Coronary artery (tissue), 2 donors: ENCODE data around the gene TLR1.

Experiments used
- DNase-seq: peaks from one replicate; pipeline ENCODE4 v3.0.0-alpha.2; 2017; ENCODE audit warnings: low spot score
- H3K27ac ChIP-seq, 2 donors: fragments of 200-600 bp; sonication (generic); one replicate each; pipeline ENCODE4 v1.5.1; 2016 to 2019
- H3K4me3 ChIP-seq: fragments of 200-600 bp; sonication (generic); 2 replicates; pipeline ENCODE4 v1.5.1; 2016; ENCODE audit warnings: mild to moderate bottlenecking, moderate library complexity
- TF ChIP-seq, protein P1 (sequence below): fragments of 200-600 bp; sonication (generic); IDR thresholded peaks from one replicate; pipeline ENCODE4 v1.5.1; 2019; ENCODE audit warnings: antibody characterized with exemption

The TLR1 gene, protein sequence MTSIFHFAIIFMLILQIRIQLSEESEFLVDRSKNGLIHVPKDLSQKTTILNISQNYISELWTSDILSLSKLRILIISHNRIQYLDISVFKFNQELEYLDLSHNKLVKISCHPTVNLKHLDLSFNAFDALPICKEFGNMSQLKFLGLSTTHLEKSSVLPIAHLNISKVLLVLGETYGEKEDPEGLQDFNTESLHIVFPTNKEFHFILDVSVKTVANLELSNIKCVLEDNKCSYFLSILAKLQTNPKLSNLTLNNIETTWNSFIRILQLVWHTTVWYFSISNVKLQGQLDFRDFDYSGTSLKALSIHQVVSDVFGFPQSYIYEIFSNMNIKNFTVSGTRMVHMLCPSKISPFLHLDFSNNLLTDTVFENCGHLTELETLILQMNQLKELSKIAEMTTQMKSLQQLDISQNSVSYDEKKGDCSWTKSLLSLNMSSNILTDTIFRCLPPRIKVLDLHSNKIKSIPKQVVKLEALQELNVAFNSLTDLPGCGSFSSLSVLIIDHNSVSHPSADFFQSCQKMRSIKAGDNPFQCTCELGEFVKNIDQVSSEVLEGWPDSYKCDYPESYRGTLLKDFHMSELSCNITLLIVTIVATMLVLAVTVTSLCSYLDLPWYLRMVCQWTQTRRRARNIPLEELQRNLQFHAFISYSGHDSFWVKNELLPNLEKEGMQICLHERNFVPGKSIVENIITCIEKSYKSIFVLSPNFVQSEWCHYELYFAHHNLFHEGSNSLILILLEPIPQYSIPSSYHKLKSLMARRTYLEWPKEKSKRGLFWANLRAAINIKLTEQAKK

DNA sequence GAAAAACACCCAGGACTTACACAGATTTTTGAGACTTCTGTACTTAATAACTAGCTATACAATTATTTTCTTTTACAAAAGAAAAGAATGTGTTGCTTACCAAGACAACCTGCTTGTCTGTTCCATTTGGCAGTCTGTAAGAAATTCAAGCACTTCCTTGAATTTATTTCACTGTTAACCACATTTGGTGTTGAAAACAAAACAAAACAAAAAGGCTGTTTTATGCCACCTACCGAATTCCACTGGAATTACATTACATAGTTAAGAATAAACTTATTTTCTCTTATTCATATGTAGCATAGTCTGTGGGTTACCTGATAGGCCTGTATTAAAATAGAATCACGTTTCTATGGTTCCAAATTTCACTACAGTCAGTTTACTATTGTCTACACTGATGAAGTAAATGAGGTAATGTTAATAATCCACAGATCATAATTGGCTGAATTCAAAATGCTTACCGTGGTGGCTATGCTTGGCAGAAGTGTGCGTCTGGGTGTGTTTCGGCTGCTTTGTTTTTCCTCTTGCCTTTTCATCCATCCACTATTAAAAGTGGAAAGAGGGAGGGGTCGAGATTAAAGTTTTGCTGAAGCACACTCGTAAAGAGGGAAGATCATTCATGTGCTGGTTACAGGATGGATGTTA, at the start of gene TLR1:
Gene TLR1, minus strand, starts transcription at position 138 of the 642 bp plus-strand sequence. CDS start 5,960 bp downstream, outside the sequence.
- Histone ChIP-seq H3K27ac (peak within 1 kb of the TSS; percentile 51 to 81), H3K4me3 (peak within 1 kb of the TSS; percentile 61)
- DNase-seq: no peak
- TF ChIP-seq, protein P1, sequence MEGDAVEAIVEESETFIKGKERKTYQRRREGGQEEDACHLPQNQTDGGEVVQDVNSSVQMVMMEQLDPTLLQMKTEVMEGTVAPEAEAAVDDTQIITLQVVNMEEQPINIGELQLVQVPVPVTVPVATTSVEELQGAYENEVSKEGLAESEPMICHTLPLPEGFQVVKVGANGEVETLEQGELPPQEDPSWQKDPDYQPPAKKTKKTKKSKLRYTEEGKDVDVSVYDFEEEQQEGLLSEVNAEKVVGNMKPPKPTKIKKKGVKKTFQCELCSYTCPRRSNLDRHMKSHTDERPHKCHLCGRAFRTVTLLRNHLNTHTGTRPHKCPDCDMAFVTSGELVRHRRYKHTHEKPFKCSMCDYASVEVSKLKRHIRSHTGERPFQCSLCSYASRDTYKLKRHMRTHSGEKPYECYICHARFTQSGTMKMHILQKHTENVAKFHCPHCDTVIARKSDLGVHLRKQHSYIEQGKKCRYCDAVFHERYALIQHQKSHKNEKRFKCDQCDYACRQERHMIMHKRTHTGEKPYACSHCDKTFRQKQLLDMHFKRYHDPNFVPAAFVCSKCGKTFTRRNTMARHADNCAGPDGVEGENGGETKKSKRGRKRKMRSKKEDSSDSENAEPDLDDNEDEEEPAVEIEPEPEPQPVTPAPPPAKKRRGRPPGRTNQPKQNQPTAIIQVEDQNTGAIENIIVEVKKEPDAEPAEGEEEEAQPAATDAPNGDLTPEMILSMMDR: peak; percentile 42

DNA sequence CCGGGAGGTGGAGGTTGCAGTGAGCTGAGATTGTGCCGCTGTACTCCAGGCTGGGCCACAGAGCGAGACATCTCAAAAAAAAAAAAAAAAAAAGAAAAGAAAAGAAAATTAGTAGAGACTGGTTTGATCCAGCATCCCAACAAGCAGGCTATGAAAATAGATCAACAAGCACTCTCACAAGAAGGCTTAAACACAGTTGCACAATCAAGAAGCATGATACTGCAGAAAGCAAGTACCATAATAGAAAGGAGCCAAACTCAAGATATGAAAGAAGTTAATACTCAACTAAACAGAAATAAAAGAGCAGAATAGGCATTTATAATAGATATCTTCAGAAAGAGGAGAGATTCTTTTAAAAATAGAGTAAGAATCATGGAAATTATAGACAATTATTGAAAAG, 41.4 kb upstream of the TLR1 start:
- TF ChIP-seq, protein P1: no peak
- H3K27ac ChIP-seq: no peak overlapping the region
- no peak for DNase-seq
- H3K4me3 ChIP-seq: no peak overlapping the region

DNA sequence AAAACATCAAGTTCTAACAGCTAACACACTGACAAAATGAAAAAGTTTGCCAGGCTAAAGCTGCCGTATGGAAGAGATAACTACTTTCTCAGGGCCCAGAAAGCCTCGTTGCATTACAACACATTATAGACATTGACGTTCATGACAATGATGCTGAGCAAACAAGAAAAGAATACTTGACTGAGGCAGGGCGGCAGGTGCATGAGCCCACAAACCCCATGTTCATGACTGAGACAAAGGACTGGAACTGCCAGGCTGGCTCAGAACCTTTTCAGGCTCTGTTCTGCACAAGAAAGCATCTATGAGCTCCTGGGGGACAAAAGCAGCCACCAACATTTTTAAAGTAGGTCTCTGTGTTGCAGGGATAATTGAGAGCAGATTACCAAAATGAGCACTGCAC, 38.4 kb upstream of the TLR1 start:
- no peak for DNase-seq

DNA sequence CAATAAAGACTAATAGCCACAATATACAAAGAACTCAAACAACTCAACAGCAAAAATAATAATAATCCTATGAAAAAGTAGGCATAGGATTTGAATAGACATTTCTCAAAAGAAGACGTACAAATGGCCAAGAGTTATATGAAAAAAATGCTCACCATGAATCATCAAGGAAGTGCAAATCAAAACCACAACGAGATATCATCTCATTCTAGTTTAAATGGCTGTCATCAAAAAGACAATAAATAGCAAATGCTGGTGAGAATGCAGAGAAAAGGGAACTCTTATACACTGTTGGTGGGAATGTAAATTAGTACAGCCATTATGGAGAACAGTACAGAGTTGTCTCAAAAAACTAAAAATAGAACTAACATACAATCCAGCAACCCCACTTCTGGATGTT, 33.3 kb upstream of the TLR1 start:
- TF ChIP-seq, protein P1: no peak
- Histone ChIP-seq H3K27ac (no peak overlapping the region), H3K4me3 (no peak overlapping the region)
- no peak for DNase-seq

More for the DNA sequence above, 38.4 kb upstream of the TLR1 start:
- TF ChIP-seq, protein P1: no peak
- Histone ChIP-seq H3K27ac (no peak overlapping the region), H3K4me3 (no peak overlapping the region)

DNA sequence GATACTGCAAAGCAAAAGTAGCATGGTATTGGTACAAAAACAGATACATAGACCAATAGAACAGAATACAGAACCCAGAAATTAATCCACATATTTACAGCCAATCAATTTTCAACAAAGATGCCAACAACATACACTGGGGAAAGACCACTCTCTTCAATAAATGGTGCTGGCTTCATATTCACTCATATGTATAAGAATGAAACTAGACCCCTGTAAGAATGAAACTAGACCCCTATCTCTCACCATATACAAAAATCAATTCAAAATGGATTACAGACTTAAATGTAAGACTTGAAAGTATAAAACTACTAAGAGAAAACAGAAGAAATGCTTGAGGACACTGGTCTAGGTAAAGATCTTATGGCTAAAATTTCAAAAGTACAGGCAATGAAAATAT, 32.7 kb upstream of the TLR1 start:
- no peak overlapping the region for H3K4me3 ChIP-seq
- no peak overlapping the region for H3K27ac ChIP-seq
- DNase-seq: no peak
- TF ChIP-seq, protein P1: no peak

DNA sequence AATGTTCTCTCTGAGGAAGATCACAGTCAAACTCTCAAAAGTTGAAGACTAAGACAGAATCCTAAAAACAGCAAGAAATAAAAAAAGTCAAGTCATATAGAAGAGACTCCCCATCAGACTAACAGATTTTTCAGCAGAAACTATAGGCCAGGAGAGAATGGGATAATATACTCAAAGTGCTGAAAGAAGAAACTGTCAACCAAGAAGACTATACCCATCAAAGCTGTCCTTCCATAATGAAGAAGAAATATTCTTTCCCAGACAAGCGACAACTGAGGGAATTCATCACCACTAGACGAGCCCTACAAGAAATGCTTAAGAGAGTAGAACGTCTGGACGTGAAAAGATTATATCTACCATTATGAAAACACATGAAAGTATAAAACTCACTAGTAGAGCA, 30.0 kb upstream of the TLR1 start:
- TF ChIP-seq, protein P1: no peak
- H3K27ac ChIP-seq: no peak overlapping the region
- no peak for DNase-seq
- H3K4me3 ChIP-seq: no peak overlapping the region
